Karpas-422 (cell line): ENCODE data around the gene MFAP5. TPM values are rescaled to one million over a fixed set of nuclear protein-coding genes. Genes with fewer than 3 reads are reported as not detected.
"Not testable (repeated sequence)": the region's sequence is repeated elsewhere in the genome, so short reads cannot be mapped to it uniquely, and the experiment has no call there.

Experiments
- DNase-seq: peaks from one replicate; pipeline ENCODE4 v3.0.0-alpha.2; 2015
- H2AFZ ChIP-seq: fragments of 200-600 bp; sonication (generic); 2 replicates; pipeline ENCODE4 v1.6.1; 2014; ENCODE audit warnings: antibody characterized with exemption, low read length, mixed read lengths
- H3K27ac ChIP-seq: fragments of 200-600 bp; sonication (generic); 2 replicates; pipeline ENCODE4 v1.5.1; 2014; ENCODE audit warnings: mild to moderate bottlenecking, low read length, moderate library complexity
- H3K27me3 ChIP-seq: fragments of 200-600 bp; sonication (generic); 2 replicates; pipeline ENCODE4 v1.6.1; 2014; ENCODE audit warnings: low read length, mixed read lengths
- H3K36me3 ChIP-seq: fragments of 200-600 bp; sonication (generic); 2 replicates; pipeline ENCODE4 v1.6.1; 2014; ENCODE audit warnings: low read length, mixed read lengths; ENCODE audit not compliant: insufficient read depth
- H3K4me1 ChIP-seq: fragments of 200-600 bp; sonication (generic); 2 replicates; pipeline ENCODE4 v1.6.1; 2014; ENCODE audit warnings: mild to moderate bottlenecking, low read length, mixed read lengths
- H3K4me2 ChIP-seq: fragments of 200-600 bp; sonication (generic); 2 replicates; pipeline ENCODE4 v1.6.1; 2014; ENCODE audit warnings: low read length, low read depth, mild to moderate bottlenecking; ENCODE audit not compliant: poor library complexity, severe bottlenecking
- H3K4me3 ChIP-seq: fragments of 200-600 bp; sonication (generic); 2 replicates; pipeline ENCODE4 v1.5.1; 2014; ENCODE audit warnings: mild to moderate bottlenecking, antibody characterized with exemption, low read length, mixed read lengths
- H3K79me2 ChIP-seq: fragments of 200-600 bp; sonication (generic); 2 replicates; pipeline ENCODE4 v1.6.1; 2014; ENCODE audit warnings: mild to moderate bottlenecking, low read length, mixed read lengths
- H3K9ac ChIP-seq: fragments of 200-600 bp; sonication (generic); 2 replicates; pipeline ENCODE4 v1.6.0; 2014; ENCODE audit warnings: low read length
- H3K9me2 ChIP-seq: fragments of 200-600 bp; sonication (generic), shearing (Covaris generic); replicated peaks from 2 replicates; pipeline ENCODE4 v1.6.0; 2014; ENCODE audit warnings: mild to moderate bottlenecking, low read length, moderate library complexity; ENCODE audit not compliant: insufficient read depth
- H3K9me3 ChIP-seq: fragments of 300-700, 200-600 bp; sonication (generic); 2 replicates; pipeline ENCODE4 v1.6.1; 2014; ENCODE audit warnings: low read length, mixed read lengths
- H4K20me1 ChIP-seq: fragments of 200-600 bp; sonication (generic); 2 replicates; pipeline ENCODE4 v1.6.1; 2014; ENCODE audit warnings: mild to moderate bottlenecking, antibody characterized with exemption, low read length, low read depth; ENCODE audit not compliant: insufficient read depth
- total RNA-seq: library from RNA; depleted of rRNA; stranded (reverse); fragments of >200 nt; shearing (Covaris generic); gene quantifications from 2 replicates; pipeline ENCODE4 v1.2.3, GENCODE V29; 2014; ENCODE audit warnings: low replicate concordance

The MFAP5 gene
- total RNA-seq, 1 experiment from 2014 or later = not detected

- H3K4me3 ChIP-seq, H3K4me2 ChIP-seq, H3K36me3 ChIP-seq, H3K27me3 ChIP-seq, H3K9ac ChIP-seq, H3K9me2 ChIP-seq, H4K20me1 ChIP-seq, H3K79me2 ChIP-seq, H3K9me3 ChIP-seq, H2AFZ ChIP-seq, H3K4me1 ChIP-seq, DNase-seq, H3K27ac ChIP-seq: not testable (repeated sequence)
Measured at GRCh38 chr12:8636007-8636346, 26.6 kb downstream of the MFAP5 start.

- H3K4me3 ChIP-seq, H3K9ac ChIP-seq, H3K27ac ChIP-seq, DNase-seq, H3K27me3 ChIP-seq, H3K4me1 ChIP-seq, H3K79me2 ChIP-seq, H3K4me2 ChIP-seq, H3K36me3 ChIP-seq, H2AFZ ChIP-seq, H4K20me1 ChIP-seq, H3K9me2 ChIP-seq, H3K9me3 ChIP-seq: not testable (repeated sequence)
Measured at GRCh38 chr12:8635342-8636006, 27.2 kb downstream of the MFAP5 start.

- H3K36me3 ChIP-seq = no peaks in the 10 kb centered on the region
- H3K27ac ChIP-seq = no peak overlapping the region
- no peak for DNase-seq
- no peak overlapping the region for H3K9ac ChIP-seq
- no peaks in the 10 kb centered on the region for H4K20me1 ChIP-seq
- H2AFZ ChIP-seq = no peak overlapping the region
- H3K27me3 ChIP-seq = no peaks in the 10 kb centered on the region
- no peak overlapping the region for H3K4me2 ChIP-seq
- 0 out of 2 replicates have a peak, but pooled peaks cover 3% of the 10 kb centered on the region for H3K4me1 ChIP-seq
- no peaks in the 10 kb centered on the region for H3K9me2 ChIP-seq
- H3K79me2 ChIP-seq = no peaks in the 10 kb centered on the region
- H3K9me3 ChIP-seq = no peaks in the 10 kb centered on the region
- no peak overlapping the region for H3K4me3 ChIP-seq
Measured at GRCh38 chr12:8630131-8630530, 32.5 kb downstream of the MFAP5 start.

- no peaks in the 10 kb centered on the region for H3K9me3 ChIP-seq
- no peak overlapping the region for H3K4me2 ChIP-seq
- no peak overlapping the region for H3K27ac ChIP-seq
- H3K4me3 ChIP-seq = no peak overlapping the region
- H2AFZ ChIP-seq = no peak overlapping the region
- H3K4me1 ChIP-seq = 0 out of 2 replicates have a peak, but pooled peaks cover 3% of the 10 kb centered on the region
- DNase-seq = no peak
- H4K20me1 ChIP-seq = no peaks in the 10 kb centered on the region
- no peaks in the 10 kb centered on the region for H3K27me3 ChIP-seq
- H3K36me3 ChIP-seq = no peaks in the 10 kb centered on the region
- H3K79me2 ChIP-seq = no peaks in the 10 kb centered on the region
- H3K9ac ChIP-seq = no peak overlapping the region
- no peaks in the 10 kb centered on the region for H3K9me2 ChIP-seq
Measured at GRCh38 chr12:8629486-8630033, 33.1 kb downstream of the MFAP5 start.

GRCh38 chr12:8628731-8629130, 33.9 kb downstream of the MFAP5 start:
- Histone ChIP-seq H2AFZ (no peak overlapping the region), H3K4me2 (no peak overlapping the region), H3K4me3 (no peak overlapping the region), H3K27me3 (no peaks in the 10 kb centered on the region), H3K4me1 (0 out of 2 replicates have a peak, but pooled peaks cover 3% of the 10 kb centered on the region), H3K9me3 (no peaks in the 10 kb centered on the region), H4K20me1 (no peaks in the 10 kb centered on the region), H3K79me2 (no peaks in the 10 kb centered on the region), H3K9ac (no peak overlapping the region), H3K9me2 (no peaks in the 10 kb centered on the region), H3K27ac (no peak overlapping the region), H3K36me3 (no peaks in the 10 kb centered on the region)
- no peak for DNase-seq

GRCh38 chr12:8624750-8625149, 37.9 kb downstream of the MFAP5 start:
- not testable (repeated sequence) for DNase-seq, H3K4me1 ChIP-seq, H3K27me3 ChIP-seq, H3K4me2 ChIP-seq, H3K9me3 ChIP-seq, H4K20me1 ChIP-seq, H3K79me2 ChIP-seq, H2AFZ ChIP-seq, H3K27ac ChIP-seq, H3K36me3 ChIP-seq, H3K9ac ChIP-seq, H3K4me3 ChIP-seq, H3K9me2 ChIP-seq

GRCh38 chr12:8622646-8623045, 40.0 kb downstream of the MFAP5 start:
- Histone ChIP-seq H4K20me1 (no peaks in the 10 kb centered on the region), H3K27ac (no peak overlapping the region), H2AFZ (no peak overlapping the region), H3K4me2 (no peak overlapping the region), H3K4me1 (no peaks in the 10 kb centered on the region; the same call in 1 of the 2 replicates), H3K9ac (no peak overlapping the region), H3K4me3 (no peak overlapping the region), H3K79me2 (no peaks in the 10 kb centered on the region), H3K9me2 (no peaks in the 10 kb centered on the region), H3K36me3 (no peaks in the 10 kb centered on the region), H3K27me3 (no peaks in the 10 kb centered on the region), H3K9me3 (no peaks in the 10 kb centered on the region)
- DNase-seq = no peak

GRCh38 chr12:8615206-8615605, 47.4 kb downstream of the MFAP5 start:
- H3K79me2 ChIP-seq = no peaks in the 10 kb centered on the region
- DNase-seq = no peak

More at GRCh38 chr12:8615206-8615605, 47.4 kb downstream of the MFAP5 start:
- H3K9me3 ChIP-seq = no peaks in the 10 kb centered on the region
- H3K4me2 ChIP-seq = no peak overlapping the region
- peaks cover 32% of the 10 kb centered on the region for H3K4me1 ChIP-seq
- no peak overlapping the region for H2AFZ ChIP-seq
- H3K9ac ChIP-seq = no peak overlapping the region
- no peaks in the 10 kb centered on the region for H3K9me2 ChIP-seq
- no peak overlapping the region for H3K27ac ChIP-seq
- no peaks in the 10 kb centered on the region for H3K36me3 ChIP-seq
- H3K27me3 ChIP-seq = no peaks in the 10 kb centered on the region
- no peak overlapping the region for H3K4me3 ChIP-seq
- H4K20me1 ChIP-seq = no peaks in the 10 kb centered on the region
